ENCODE data around the gene ARRB1. TPM values are rescaled to one million over a fixed set of nuclear protein-coding genes. Genes with fewer than 3 reads are reported as not detected.
"Not testable (repeated sequence)": the region's sequence is repeated elsewhere in the genome, so short reads cannot be mapped to it uniquely, and the experiment has no call there.

The ARRB1 gene
- total and polyA plus RNA-seq, 4 experiments from 2014 or later = 6.6 to 47.5 (median 26.4) TPM

- Mint-ChIP-seq H3K4me1 (peaks cover 9 to 20% (median 14%) of the 10 kb centered on the region in 4 donors), H3K9me3 (no peaks in the 10 kb centered on the region), H3K27me3 (no peaks in the 10 kb centered on the region), H3K4me3 (peak overlapping the region in 1 of 8 donors; percentile 26), H3K27ac (peak overlapping the region in 3 of 7 donors; percentile 2 to 79 (median 36)), H3K36me3 (no peaks in the 10 kb centered on the region)
- intact Hi-C loops (cut with micrococcal nuclease) = loop anchor here (5.0 kb wide), 1 partner anchor 239 kb away; no protein-coding TSS in a partner anchor
- no peaks in the 10 kb centered on the region for H3K9me3 ChIP-seq (ENCODE audit: control insufficient read depth in 1 of 2, low read length in 2 of 2)
- DNase-seq = no peak
- no peak overlapping the region for H3K27ac ChIP-seq (ENCODE audit: low read depth, low read length)
- POLR2A ChIA-PET (ENCODE audit: partially characterized antibody) = interaction anchor here (10.3 kb wide), 1 partner anchor 103 kb away, joined by 118 read pairs; no protein-coding TSS in a partner anchor
- no peaks in the 10 kb centered on the region for H3K27me3 ChIP-seq (ENCODE audit: insufficient read depth, low read length)
- H3K4me1 ChIP-seq (ENCODE audit: insufficient read depth, low read length) = peaks cover 19% of the 10 kb centered on the region
- H3K36me3 ChIP-seq (ENCODE audit: insufficient read depth, low read length) = no peaks in the 10 kb centered on the region
- CTCF ChIA-PET (ENCODE audit: partially characterized antibody) = interaction anchor here (1.0 to 14.8 kb wide), 8 partner anchors 9 to 152 kb away, joined by 3 to 614 read pairs (median 24); partner anchors contain the start of gene ARRB1
- H3K4me3 ChIP-seq (ENCODE audit: low read length in 2 of 2) = no peak overlapping the region
Measured at GRCh38 chr11:75380716-75381420, 29.4 kb upstream of the ARRB1 start.

GRCh38 chr11:75380245-75380644 is 28.8 kb upstream of the ARRB1 start:
- Mint-ChIP-seq H3K4me1 (peaks cover 9 to 20% (median 14%) of the 10 kb centered on the region in 4 donors), H3K9me3 (no peaks in the 10 kb centered on the region), H3K4me3 (no peak overlapping the region), H3K27me3 (no peaks in the 10 kb centered on the region), H3K27ac (no peak overlapping the region), H3K36me3 (no peaks in the 10 kb centered on the region)
- Histone ChIP-seq H3K4me3 (ENCODE audit: low read length in 2 of 2) (no peak overlapping the region), H3K27me3 (ENCODE audit: insufficient read depth, low read length) (no peaks in the 10 kb centered on the region), H3K27ac (ENCODE audit: low read depth, low read length) (no peak overlapping the region), H3K9me3 (ENCODE audit: control insufficient read depth in 1 of 2, low read length in 2 of 2) (no peaks in the 10 kb centered on the region), H3K4me1 (ENCODE audit: insufficient read depth, low read length) (peaks cover 19% of the 10 kb centered on the region), H3K36me3 (ENCODE audit: insufficient read depth, low read length) (no peaks in the 10 kb centered on the region)
- ChIA-PET CTCF (ENCODE audit: partially characterized antibody) (interaction anchor here (1.0 to 14.8 kb wide), 6 partner anchors 10 to 153 kb away, joined by 3 to 614 read pairs (median 86); partner anchors contain the start of gene ARRB1), POLR2A (ENCODE audit: partially characterized antibody) (interaction anchor here (10.3 kb wide), 1 partner anchor 102 kb away, joined by 118 read pairs; no protein-coding TSS in a partner anchor)
- intact Hi-C loops (cut with micrococcal nuclease) = loop anchor here (5.0 kb wide), 1 partner anchor 238 kb away; no protein-coding TSS in a partner anchor
- DNase-seq = no peak

- H3K9me3 Mint-ChIP-seq = not testable (repeated sequence)
Measured at GRCh38 chr11:75378776-75379175, 27.3 kb upstream of the ARRB1 start.

GRCh38 chr11:75376175-75376574 is 24.7 kb upstream of the ARRB1 start:
- CTCF ChIA-PET (ENCODE audit: partially characterized antibody) = interaction anchor here (2.9 kb wide), 1 partner anchor 97 kb away, joined by 10 read pairs; no protein-coding TSS in a partner anchor
- POLR2A ChIA-PET (ENCODE audit: partially characterized antibody) = interaction anchor here (1.4 kb wide), 1 partner anchor 96 kb away, joined by 4 read pairs; no protein-coding TSS in a partner anchor
- Histone ChIP-seq H3K9me3 (ENCODE audit: control insufficient read depth in 1 of 2, low read length in 2 of 2) (no peaks in the 10 kb centered on the region), H3K36me3 (ENCODE audit: insufficient read depth, low read length) (no peaks in the 10 kb centered on the region), H3K4me1 (ENCODE audit: insufficient read depth, low read length) (no peaks in the 10 kb centered on the region), H3K4me3 (ENCODE audit: low read length in 2 of 2) (no peak overlapping the region), H3K27ac (ENCODE audit: low read depth, low read length) (no peak overlapping the region), H3K27me3 (ENCODE audit: insufficient read depth, low read length) (no peaks in the 10 kb centered on the region)
- Mint-ChIP-seq H3K27me3 (no peaks in the 10 kb centered on the region), H3K27ac (peak overlapping the region in 1 of 7 donors; percentile 27), H3K36me3 (no peaks in the 10 kb centered on the region), H3K4me1 (peaks cover 0 to 4% (median 1%) of the 10 kb centered on the region in 4 donors), H3K4me3 (no peak overlapping the region), H3K9me3 (no peaks in the 10 kb centered on the region)
- intact Hi-C loops (cut with micrococcal nuclease) = no loop called here
- no peak for DNase-seq

More at GRCh38 chr11:75378776-75379175, 27.3 kb upstream of the ARRB1 start:
- H3K36me3 ChIP-seq (ENCODE audit: insufficient read depth, low read length); H3K36me3 Mint-ChIP-seq; DNase-seq; intact Hi-C loops (cut with micrococcal nuclease); H3K4me1 ChIP-seq (ENCODE audit: insufficient read depth, low read length); H3K27ac ChIP-seq (ENCODE audit: low read depth, low read length); H3K4me3 Mint-ChIP-seq; H3K4me1 Mint-ChIP-seq; H3K27me3 ChIP-seq (ENCODE audit: insufficient read depth, low read length); H3K9me3 ChIP-seq (ENCODE audit: control insufficient read depth in 1 of 2, low read length in 2 of 2); H3K4me3 ChIP-seq (ENCODE audit: low read length in 2 of 2); H3K27me3 Mint-ChIP-seq; H3K27ac Mint-ChIP-seq: not testable (repeated sequence)
- ChIA-PET POLR2A (ENCODE audit: partially characterized antibody) (interaction anchor here (10.3 kb wide), 1 partner anchor 101 kb away, joined by 118 read pairs; no protein-coding TSS in a partner anchor), CTCF (ENCODE audit: partially characterized antibody) (interaction anchor here (1.5 to 13.4 kb wide), 3 partner anchors 10 to 101 kb away, joined by 4 to 614 read pairs (median 128); no protein-coding TSS in a partner anchor)

- H3K27ac Mint-ChIP-seq = peak overlapping the region in 1 of 7 donors; percentile 18
- no peak for DNase-seq
- Histone ChIP-seq H3K4me1 (ENCODE audit: insufficient read depth, low read length) (no peaks in the 10 kb centered on the region), H3K4me3 (ENCODE audit: low read length in 2 of 2) (no peak overlapping the region), H3K27me3 (ENCODE audit: insufficient read depth, low read length) (no peaks in the 10 kb centered on the region), H3K27ac (ENCODE audit: low read depth, low read length) (no peak overlapping the region), H3K9me3 (ENCODE audit: control insufficient read depth in 1 of 2, low read length in 2 of 2) (no peaks in the 10 kb centered on the region), H3K36me3 (ENCODE audit: insufficient read depth, low read length) (no peaks in the 10 kb centered on the region)
- H3K4me1 Mint-ChIP-seq = peaks cover 0 to 4% (median 1%) of the 10 kb centered on the region in 4 donors
- intact Hi-C loops (cut with micrococcal nuclease) = no loop called here
- H3K36me3 Mint-ChIP-seq = no peaks in the 10 kb centered on the region
- ChIA-PET CTCF (ENCODE audit: partially characterized antibody) (interaction anchor here (1.3 to 2.9 kb wide), 2 partner anchors 8 to 96 kb away, joined by 3 to 10 read pairs; no protein-coding TSS in a partner anchor), POLR2A (ENCODE audit: partially characterized antibody) (no interaction called here)
- no peaks in the 10 kb centered on the region for H3K27me3 Mint-ChIP-seq
- H3K4me3 Mint-ChIP-seq = no peak overlapping the region
- H3K9me3 Mint-ChIP-seq = no peaks in the 10 kb centered on the region
Measured at GRCh38 chr11:75375626-75376025, 24.2 kb upstream of the ARRB1 start.

GRCh38 chr11:75374646-75375045 is 23.2 kb upstream of the ARRB1 start:
- Histone ChIP-seq H3K36me3 (ENCODE audit: insufficient read depth, low read length) (no peaks in the 10 kb centered on the region), H3K9me3 (ENCODE audit: control insufficient read depth in 1 of 2, low read length in 2 of 2) (no peaks in the 10 kb centered on the region), H3K27ac (ENCODE audit: low read depth, low read length) (no peak overlapping the region), H3K27me3 (ENCODE audit: insufficient read depth, low read length) (no peaks in the 10 kb centered on the region), H3K4me3 (ENCODE audit: low read length in 2 of 2) (no peak overlapping the region), H3K4me1 (ENCODE audit: insufficient read depth, low read length) (no peaks in the 10 kb centered on the region)
- Mint-ChIP-seq H3K27me3 (no peaks in the 10 kb centered on the region), H3K36me3 (peaks cover 0 to 3% of the 10 kb centered on the region in 2 donors), H3K4me1 (peaks cover 0 to 8% (median 4%) of the 10 kb centered on the region in 4 donors), H3K9me3 (peaks cover 0 to 4% (median 0%) of the 10 kb centered on the region in 8 donors), H3K4me3 (no peak overlapping the region), H3K27ac (peak overlapping the region in 1 of 7 donors; percentile 39)
- CTCF ChIA-PET (ENCODE audit: partially characterized antibody) = interaction anchor here (1.3 kb wide), 1 partner anchor 9 kb away, joined by 3 read pairs; no protein-coding TSS in a partner anchor
- POLR2A ChIA-PET (ENCODE audit: partially characterized antibody) = no interaction called here
- intact Hi-C loops (cut with micrococcal nuclease) = no loop called here
- DNase-seq = no peak

- H3K4me3 Mint-ChIP-seq = no peak overlapping the region
- no peak overlapping the region for H3K27ac Mint-ChIP-seq
- Histone ChIP-seq H3K4me1 (ENCODE audit: insufficient read depth, low read length) (no peaks in the 10 kb centered on the region), H3K4me3 (ENCODE audit: low read length in 2 of 2) (no peak overlapping the region), H3K27ac (ENCODE audit: low read depth, low read length) (no peak overlapping the region), H3K27me3 (ENCODE audit: insufficient read depth, low read length) (no peaks in the 10 kb centered on the region), H3K36me3 (ENCODE audit: insufficient read depth, low read length) (no peaks in the 10 kb centered on the region), H3K9me3 (ENCODE audit: control insufficient read depth in 1 of 2, low read length in 2 of 2) (no peaks in the 10 kb centered on the region)
- H3K4me1 Mint-ChIP-seq = peaks cover 0 to 8% (median 4%) of the 10 kb centered on the region in 4 donors
- POLR2A ChIA-PET (ENCODE audit: partially characterized antibody) = no interaction called here
- DNase-seq = no peak
- H3K27me3 Mint-ChIP-seq = no peaks in the 10 kb centered on the region
- intact Hi-C loops (cut with micrococcal nuclease) = no loop called here
- CTCF ChIA-PET (ENCODE audit: partially characterized antibody) = no interaction called here
- peaks cover 0 to 10% (median under 1%) of the 10 kb centered on the region in 8 donors for H3K9me3 Mint-ChIP-seq
- peaks cover 0 to 3% of the 10 kb centered on the region in 2 donors for H3K36me3 Mint-ChIP-seq
Measured at GRCh38 chr11:75373201-75373600, 21.7 kb upstream of the ARRB1 start.
